Measurements from ENCODE around the gene WAPL. TPM values are rescaled to one million over a fixed set of nuclear protein-coding genes. Genes with fewer than 3 reads are reported as not detected.

The WAPL gene
- polyA plus RNA-seq, 3 donors: 17.8 to 26.5 (median 18.3) TPM

DNA sequence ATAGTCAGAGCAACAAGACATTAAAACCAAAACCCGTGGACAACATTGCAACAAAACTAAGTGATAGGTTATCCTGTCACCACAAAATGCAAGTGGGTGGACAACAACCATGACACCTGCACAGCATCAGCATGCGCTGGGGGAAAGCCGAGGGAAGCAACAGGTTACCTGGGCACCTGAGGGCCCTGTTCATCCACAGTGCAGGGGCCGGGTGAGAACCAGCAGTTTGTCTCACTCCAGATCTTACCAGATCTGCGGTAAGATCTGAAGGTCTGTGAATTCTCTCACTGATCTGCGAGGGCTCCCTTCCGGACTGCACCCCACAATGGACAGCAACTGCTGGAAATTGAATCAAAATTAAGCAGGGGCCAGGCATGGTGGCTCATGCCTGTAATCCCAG, 124.5 kb downstream of the WAPL start:
- Histone ChIP-seq H3K4me1 (ENCODE audit: control insufficient read depth in 1 of 2, insufficient read depth in 2 of 2, low read length in 2 of 2) (peaks cover 15 to 23% of the 10 kb centered on the region in 2 donors), H3K9me3 (replicated peaks in 1 of 2; ENCODE audit: control insufficient read depth in 1 of 2, insufficient read depth in 1 of 2, low read length in 2 of 2) (no peaks in the 10 kb centered on the region), H3K27me3 (ENCODE audit: control insufficient read depth in 2 of 2, insufficient read depth in 2 of 2, low read length in 2 of 2) (peaks cover 16 to 25% of the 10 kb centered on the region in 2 donors), H3K4me2 (replicated peaks; ENCODE audit: extremely low read depth, low read length, poor library complexity, severe bottlenecking) (no peak overlapping the region), H3K27ac (ENCODE audit: low read depth in 1 of 2, low read length in 2 of 2) (no peak overlapping the region), H4K20me1 (ENCODE audit: insufficient read depth, low read length) (no peaks in the 10 kb centered on the region), H3K9ac (ENCODE audit: insufficient read depth, low read length, poor library complexity, severe bottlenecking) (no peak overlapping the region), H2AFZ (ENCODE audit: insufficient read depth, low read depth, low read length, poor library complexity, severe bottlenecking) (no peak overlapping the region), H3K4me3 (replicated peaks in 1 of 3; ENCODE audit: low read depth in 2 of 3, low read length in 3 of 3) (no peak overlapping the region), H3K79me2 (ENCODE audit: insufficient read depth, low read length) (no peaks in the 10 kb centered on the region), H3K36me3 (replicated peaks in 1 of 2; ENCODE audit: control insufficient read depth in 1 of 2, insufficient read depth in 2 of 2, low read length in 2 of 2) (no peaks in the 10 kb centered on the region)
- no peak overlapping the region for H3K27ac Mint-ChIP-seq
- H3K27me3 Mint-ChIP-seq (ENCODE audit: low read depth in 3 of 3): peaks cover 40 to 52% (median 42%) of the 10 kb centered on the region in 3 donors
- H3K4me3 Mint-ChIP-seq: no peak overlapping the region
- WGBS (ENCODE audit: insufficient coverage): 75% methylated on average over 5 of the region's 7 CpGs
- H3K4me1 Mint-ChIP-seq: peaks cover 17% of the 10 kb centered on the region
- peaks cover 0 to 9% (median 2%) of the 10 kb centered on the region in 7 donors for H3K9me3 Mint-ChIP-seq
- no peak for DNase-seq
- TF ChIP-seq, protein P1, sequence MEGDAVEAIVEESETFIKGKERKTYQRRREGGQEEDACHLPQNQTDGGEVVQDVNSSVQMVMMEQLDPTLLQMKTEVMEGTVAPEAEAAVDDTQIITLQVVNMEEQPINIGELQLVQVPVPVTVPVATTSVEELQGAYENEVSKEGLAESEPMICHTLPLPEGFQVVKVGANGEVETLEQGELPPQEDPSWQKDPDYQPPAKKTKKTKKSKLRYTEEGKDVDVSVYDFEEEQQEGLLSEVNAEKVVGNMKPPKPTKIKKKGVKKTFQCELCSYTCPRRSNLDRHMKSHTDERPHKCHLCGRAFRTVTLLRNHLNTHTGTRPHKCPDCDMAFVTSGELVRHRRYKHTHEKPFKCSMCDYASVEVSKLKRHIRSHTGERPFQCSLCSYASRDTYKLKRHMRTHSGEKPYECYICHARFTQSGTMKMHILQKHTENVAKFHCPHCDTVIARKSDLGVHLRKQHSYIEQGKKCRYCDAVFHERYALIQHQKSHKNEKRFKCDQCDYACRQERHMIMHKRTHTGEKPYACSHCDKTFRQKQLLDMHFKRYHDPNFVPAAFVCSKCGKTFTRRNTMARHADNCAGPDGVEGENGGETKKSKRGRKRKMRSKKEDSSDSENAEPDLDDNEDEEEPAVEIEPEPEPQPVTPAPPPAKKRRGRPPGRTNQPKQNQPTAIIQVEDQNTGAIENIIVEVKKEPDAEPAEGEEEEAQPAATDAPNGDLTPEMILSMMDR (IDR thresholded peaks at IDR 0.05): no peak
- peaks cover 0 to 3% of the 10 kb centered on the region in 2 donors for H3K36me3 Mint-ChIP-seq
- intact Hi-C loops (cut with micrococcal nuclease): no loop called here

DNA sequence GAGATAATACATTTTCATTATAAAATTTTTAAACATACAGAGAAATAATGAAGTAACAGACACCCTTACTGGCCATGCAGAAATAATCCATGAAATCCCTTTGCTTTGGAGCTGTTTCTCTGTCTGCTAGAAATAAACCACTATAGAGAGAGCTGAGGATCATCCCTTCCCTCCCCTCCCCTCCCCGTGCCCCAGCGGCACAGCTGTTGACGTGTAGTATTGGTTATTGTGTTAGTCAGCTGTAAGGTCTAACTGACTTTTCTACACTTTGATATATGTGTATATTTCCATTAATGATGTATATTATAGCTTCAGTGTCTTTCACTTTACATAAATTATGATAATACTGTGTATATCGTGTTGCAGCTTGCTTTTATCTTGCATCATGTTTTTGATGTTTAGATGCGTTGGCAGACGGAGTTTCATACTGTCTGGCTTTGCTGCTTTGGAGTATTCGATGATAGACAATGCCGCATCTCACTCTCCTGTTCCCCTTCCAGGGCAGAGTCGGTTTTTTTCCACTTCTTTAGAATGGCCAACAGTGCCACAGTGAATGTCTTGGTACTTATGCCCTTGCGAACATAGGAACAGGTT, 127.6 kb downstream of the WAPL start:
- intact Hi-C loops (cut with micrococcal nuclease): no loop called here
- no peak for DNase-seq
- Histone ChIP-seq H3K9ac (ENCODE audit: insufficient read depth, low read length, poor library complexity, severe bottlenecking) (no peak overlapping the region), H3K36me3 (replicated peaks in 1 of 2; ENCODE audit: control insufficient read depth in 1 of 2, insufficient read depth in 2 of 2, low read length in 2 of 2) (no peaks in the 10 kb centered on the region), H3K9me3 (replicated peaks in 1 of 2; ENCODE audit: control insufficient read depth in 1 of 2, insufficient read depth in 1 of 2, low read length in 2 of 2) (no peaks in the 10 kb centered on the region), H4K20me1 (ENCODE audit: insufficient read depth, low read length) (no peaks in the 10 kb centered on the region), H3K27ac (ENCODE audit: low read depth in 1 of 2, low read length in 2 of 2) (no peak overlapping the region), H2AFZ (ENCODE audit: insufficient read depth, low read depth, low read length, poor library complexity, severe bottlenecking) (no peak overlapping the region), H3K27me3 (ENCODE audit: control insufficient read depth in 2 of 2, insufficient read depth in 2 of 2, low read length in 2 of 2) (peaks cover 10 to 29% of the 10 kb centered on the region in 2 donors), H3K4me2 (replicated peaks; ENCODE audit: extremely low read depth, low read length, poor library complexity, severe bottlenecking) (no peak overlapping the region), H3K79me2 (ENCODE audit: insufficient read depth, low read length) (no peaks in the 10 kb centered on the region), H3K4me1 (ENCODE audit: control insufficient read depth in 1 of 2, insufficient read depth in 2 of 2, low read length in 2 of 2) (peaks cover 6 to 7% of the 10 kb centered on the region in 2 donors), H3K4me3 (replicated peaks in 1 of 3; ENCODE audit: low read depth in 2 of 3, low read length in 3 of 3) (no peak overlapping the region)
- Mint-ChIP-seq H3K4me3 (no peak overlapping the region), H3K36me3 (peaks cover 0 to 2% of the 10 kb centered on the region in 2 donors), H3K4me1 (peaks cover 6% of the 10 kb centered on the region), H3K9me3 (peaks cover 0 to 5% (median 0%) of the 10 kb centered on the region in 7 donors), H3K27me3 (ENCODE audit: low read depth in 3 of 3) (peaks cover 28 to 51% (median 37%) of the 10 kb centered on the region in 3 donors), H3K27ac (no peak overlapping the region)
- 97% methylated on average over 4 of the region's 10 CpGs for WGBS (ENCODE audit: insufficient coverage)
- TF ChIP-seq, protein P1 (IDR thresholded peaks at IDR 0.05): no peak

All from CD14-positive monocyte (primary cell).